H1 (cell line): ENCODE measurements around the gene CNOT10. TPM values are rescaled to one million over a fixed set of nuclear protein-coding genes. Genes with fewer than 3 reads are reported as not detected.

Source experiments
- CHD7 ChIP-seq: fragments of 300-600 bp; sonication (generic); IDR thresholded peaks from 2 replicates; pipeline ENCODE4 v1.7.1; 2012; ENCODE audit warnings: low read length, moderate library complexity, mild to moderate bottlenecking, inconsistent platforms; ENCODE audit not compliant: insufficient replicate concordance
- EGR1 ChIP-seq: IDR thresholded peaks from 2 replicates; pipeline ENCODE4 v1.6.1; 2011; ENCODE audit warnings: low read depth, low read length, borderline replicate concordance
- HDAC2 ChIP-seq, 2 experiments: fragments of 300-600 bp in 1 of 2; sonication (generic) in 1 of 2; IDR thresholded peaks; 2 replicates each; pipeline ENCODE4 v1.6.1; 2011 to 2012; ENCODE audit warnings: low read depth in 2 of 2, low read length in 2 of 2, mild to moderate bottlenecking in 2 of 2, moderate library complexity in 2 of 2, borderline replicate concordance in 1 of 2, inconsistent platforms in 1 of 2
- KDM4A ChIP-seq: IDR thresholded peaks from one replicate; pipeline ENCODE4 v1.7.1; 2012; ENCODE audit warnings: low read depth, mild to moderate bottlenecking, moderate library complexity, low read length, inconsistent platforms; ENCODE audit not compliant: severe bottlenecking
- SIX5 ChIP-seq: IDR thresholded peaks from 2 replicates; pipeline ENCODE4 v1.6.1; 2011; ENCODE audit warnings: mild to moderate bottlenecking, low read depth, low read length
- SP2 ChIP-seq: IDR thresholded peaks from 2 replicates; pipeline ENCODE4 v1.6.1; 2012; ENCODE audit warnings: mild to moderate bottlenecking, low read length, inconsistent platforms
- SP4 ChIP-seq: IDR thresholded peaks from 2 replicates; pipeline ENCODE4 v1.6.1; 2012; ENCODE audit warnings: low read length, inconsistent platforms
- TCF12 ChIP-seq: IDR thresholded peaks from 2 replicates; pipeline ENCODE4 v1.6.1; 2011; ENCODE audit warnings: low read depth, mild to moderate bottlenecking, low read length
- YY1 ChIP-seq: IDR thresholded peaks from 2 replicates; pipeline ENCODE4 v1.6.1; 2011; ENCODE audit warnings: low read depth, mild to moderate bottlenecking, low read length
- polyA plus RNA-seq, 7 experiments: library from polyadenylated mRNA; depleted of rRNA in 3 of 7; stranded (reverse) in 5 of 7; unstranded in 2 of 7; fragments of >200 nt in 5 of 7; fragments of 200-250 nt in 2 of 7; gene quantifications; 1 replicate in 5 of 7; 2 replicates in 1 of 7; 4 replicates in 1 of 7; pipeline versions ENCODE4 v1.2.1 to v1.2.3, GENCODE V29; 2011 to 2013; ENCODE audit warnings: missing spikeins in 2 of 7, mixed read lengths in 2 of 7
- total RNA-seq: library from RNA; stranded (reverse); fragmentation: NEBNext Ultra II Directional; extraction: Animal tissue kit (Norgen Biotek cat#: 25700); gene quantifications from 2 replicates; pipeline ENCODE4 v1.2.1, GENCODE V29; 2021
- TF ChIP-seq, protein P1 (sequence below): IDR thresholded peaks from 2 replicates; pipeline ENCODE4 v1.6.1; 2012; ENCODE audit warnings: inconsistent platforms

CNOT10 gene
- total and polyA plus RNA-seq, 2 of the 8 experiments (the other 6 are each of a cell fraction or from before 2014, with no cell fraction given), result 39.9 to 55.9 TPM

GRCh38 chr3:32781211-32781968 is 96.4 kb downstream of the CNOT10 start (continued):
- no peak for TF ChIP-seq CHD7
- peak; percentile 73; the same call in 1 of the 2 replicates for TF ChIP-seq TCF12
- peak; percentile 31 for TF ChIP-seq KDM4A
- TF ChIP-seq YY1, result peak; percentile 76
- no peak for TF ChIP-seq EGR1
- TF ChIP-seq SIX5, result no peak
- TF ChIP-seq, protein P1, sequence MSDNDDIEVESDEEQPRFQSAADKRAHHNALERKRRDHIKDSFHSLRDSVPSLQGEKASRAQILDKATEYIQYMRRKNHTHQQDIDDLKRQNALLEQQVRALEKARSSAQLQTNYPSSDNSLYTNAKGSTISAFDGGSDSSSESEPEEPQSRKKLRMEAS, result peak; percentile 74; the same call in 1 of the 2 replicates
- no peak for TF ChIP-seq SP4
- no peak for TF ChIP-seq SP2
- peak; percentile 50 to 63; a peak in 2 of 4 replicates for TF ChIP-seq HDAC2 (IDR thresholded peaks at IDR 0.05; ENCODE audit: borderline replicate concordance in 1 of 2, low read depth in 2 of 2, low read length in 2 of 2)
